ENCODE results near the gene KCNIP4. TPM values are rescaled to one million over a fixed set of nuclear protein-coding genes. Genes with fewer than 3 reads are reported as not detected.

The KCNIP4 gene
- total and polyA plus RNA-seq, 2 donors (not counting 3 experiments of a cell fraction or from before 2014, with no cell fraction given), result not detected

DNA sequence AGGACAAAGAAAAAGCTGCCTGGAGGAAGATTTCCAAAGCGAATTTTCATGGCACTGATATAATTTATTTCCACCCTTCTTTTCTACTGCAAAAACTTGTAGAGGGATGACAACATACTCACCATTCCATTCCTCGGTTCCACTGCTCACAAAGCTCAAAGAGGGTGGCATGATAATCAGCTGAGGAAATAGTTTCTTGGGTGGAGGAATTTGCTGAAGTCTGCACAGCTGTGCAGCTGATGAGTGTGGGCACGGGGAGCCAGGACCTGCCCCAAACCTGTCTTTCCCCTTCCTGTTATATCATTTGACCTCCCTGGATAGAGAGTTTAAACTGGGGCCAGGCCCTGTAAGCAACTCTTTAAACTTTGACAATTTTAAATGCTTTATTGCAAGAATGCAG lies 1087.7 kb downstream of the KCNIP4 start:
- no peaks in the 10 kb centered on the region for H3K36me3 ChIP-seq (ENCODE audit: control insufficient read depth in 2 of 2, extremely low read depth in 1 of 2, insufficient read depth in 2 of 2, low read length in 2 of 2)
- BruUV-seq (replicated peaks), result no TSS peak
- CTCF ChIA-PET, result no interaction called here
- no peaks in the 10 kb centered on the region for H3K9me1 ChIP-seq (replicated peaks; ENCODE audit: control insufficient read depth, extremely low read depth, insufficient read depth, low read length)
- H3K27me3 ChIP-seq (ENCODE audit: control insufficient read depth in 2 of 2, insufficient read depth in 2 of 2, low read length in 2 of 2), result no peaks in the 10 kb centered on the region
- intact Hi-C loops (cut with micrococcal nuclease) (no loop called here), dilution Hi-C loops (cut with MboI; ENCODE audit: extremely low pct_ligation_motif_present, low sequenced_read_pairs) (no loop called here)
- H2AFZ ChIP-seq (ENCODE audit: low read depth, low read length), result no peak overlapping the region
- no peaks in the 10 kb centered on the region for H3K9me3 ChIP-seq (replicated peaks; ENCODE audit: control insufficient read depth, insufficient read depth, low read length)
- peaks cover 7% of the 10 kb centered on the region for H3K4me1 ChIP-seq (ENCODE audit: control insufficient read depth, extremely low read depth, insufficient read depth, low read length)
- H4K20me1 ChIP-seq (replicated peaks; ENCODE audit: control insufficient read depth, extremely low read depth, insufficient read depth, low read length), result no peaks in the 10 kb centered on the region
- FAIRE-seq (no peak), DNase-seq (ENCODE audit: low read depth, low spot score) (no peak)
- no peak overlapping the region for H3K4me2 ChIP-seq (ENCODE audit: insufficient read depth, low read length)
- no peak overlapping the region for H3K9ac ChIP-seq (replicated peaks; ENCODE audit: extremely low read depth, insufficient read depth, low read length)
- no peak for TF ChIP-seq JUN (IDR thresholded peaks at IDR 0.05; ENCODE audit: borderline replicate concordance, insufficient read depth, insufficient read length, low read depth)
- no peak overlapping the region for H3K4me3 ChIP-seq (replicated peaks in 1 of 3; ENCODE audit: insufficient read depth in 1 of 3, low read depth in 1 of 3, low read length in 3 of 3)
- POLR2A ChIA-PET, result no interaction called here
- H3K79me2 ChIP-seq (ENCODE audit: control insufficient read depth, insufficient read depth, low read length), result no peaks in the 10 kb centered on the region
- H3K27ac ChIP-seq (ENCODE audit: insufficient read depth, low read depth, low read length), result no peak overlapping the region

DNA sequence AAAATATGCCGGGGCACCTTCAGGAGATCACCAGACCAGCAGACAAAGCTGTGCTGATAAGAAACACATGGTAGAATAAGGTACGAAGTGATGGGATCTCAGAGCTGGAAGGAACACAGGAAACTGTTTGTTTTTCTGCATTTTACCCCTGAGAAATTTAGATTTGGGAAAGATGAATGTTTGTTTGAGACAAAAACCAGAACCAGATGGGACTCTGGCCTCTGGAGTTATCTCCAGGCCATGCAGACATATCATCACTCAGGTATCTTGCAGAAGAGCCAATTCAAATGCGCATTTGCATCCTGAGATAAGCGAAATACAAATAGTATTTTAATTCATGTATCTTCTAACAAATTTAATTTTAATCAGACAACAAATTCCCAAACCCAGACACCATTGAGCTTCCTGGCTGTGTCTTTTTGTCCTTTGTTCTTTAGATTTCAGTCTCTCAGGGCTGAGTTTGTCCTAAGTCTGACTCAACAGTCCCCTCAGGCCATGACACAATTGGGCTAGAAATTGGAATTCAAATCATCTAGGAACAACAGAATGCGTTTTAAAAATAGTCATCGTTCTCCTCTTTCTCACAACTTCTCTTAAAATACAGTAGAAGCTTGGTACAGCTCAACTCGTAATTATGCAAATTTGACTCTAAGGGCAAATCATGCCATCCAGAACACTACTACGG lies 1089.3 kb downstream of the KCNIP4 start:
- no peaks in the 10 kb centered on the region for H3K36me3 ChIP-seq (ENCODE audit: control insufficient read depth in 2 of 2, extremely low read depth in 1 of 2, insufficient read depth in 2 of 2, low read length in 2 of 2)
- BruUV-seq (replicated peaks), result no TSS peak
- no peaks in the 10 kb centered on the region for H3K79me2 ChIP-seq (ENCODE audit: control insufficient read depth, insufficient read depth, low read length)
- dilution Hi-C loops (cut with MboI; ENCODE audit: extremely low pct_ligation_motif_present, low sequenced_read_pairs), result no loop called here
- H3K27me3 ChIP-seq (ENCODE audit: control insufficient read depth in 2 of 2, insufficient read depth in 2 of 2, low read length in 2 of 2), result no peaks in the 10 kb centered on the region
- no peaks in the 10 kb centered on the region for H3K9me1 ChIP-seq (replicated peaks; ENCODE audit: control insufficient read depth, extremely low read depth, insufficient read depth, low read length)
- DNase-seq (ENCODE audit: low read depth, low spot score) (no peak), FAIRE-seq (no peak)
- H3K4me3 ChIP-seq (replicated peaks in 1 of 3; ENCODE audit: insufficient read depth in 1 of 3, low read depth in 1 of 3, low read length in 3 of 3), result no peak overlapping the region
- H3K9me3 ChIP-seq (replicated peaks; ENCODE audit: control insufficient read depth, insufficient read depth, low read length), result no peaks in the 10 kb centered on the region
- H3K4me2 ChIP-seq (ENCODE audit: insufficient read depth, low read length), result no peak overlapping the region
- H2AFZ ChIP-seq (ENCODE audit: low read depth, low read length), result no peak overlapping the region
- ChIA-PET POLR2A (no interaction called here), CTCF (interaction anchor here (0.9 to 1.2 kb wide), 2 partner anchors 13 to 86 kb away, joined by 3 to 4 read pairs; no protein-coding TSS in a partner anchor)
- intact Hi-C loops (cut with micrococcal nuclease), result no loop called here
- peaks cover 7% of the 10 kb centered on the region for H3K4me1 ChIP-seq (ENCODE audit: control insufficient read depth, extremely low read depth, insufficient read depth, low read length)
- no peak overlapping the region for H3K9ac ChIP-seq (replicated peaks; ENCODE audit: extremely low read depth, insufficient read depth, low read length)
- H3K27ac ChIP-seq (ENCODE audit: insufficient read depth, low read depth, low read length), result no peak overlapping the region
- no peaks in the 10 kb centered on the region for H4K20me1 ChIP-seq (replicated peaks; ENCODE audit: control insufficient read depth, extremely low read depth, insufficient read depth, low read length)
- TF ChIP-seq, protein P1, sequence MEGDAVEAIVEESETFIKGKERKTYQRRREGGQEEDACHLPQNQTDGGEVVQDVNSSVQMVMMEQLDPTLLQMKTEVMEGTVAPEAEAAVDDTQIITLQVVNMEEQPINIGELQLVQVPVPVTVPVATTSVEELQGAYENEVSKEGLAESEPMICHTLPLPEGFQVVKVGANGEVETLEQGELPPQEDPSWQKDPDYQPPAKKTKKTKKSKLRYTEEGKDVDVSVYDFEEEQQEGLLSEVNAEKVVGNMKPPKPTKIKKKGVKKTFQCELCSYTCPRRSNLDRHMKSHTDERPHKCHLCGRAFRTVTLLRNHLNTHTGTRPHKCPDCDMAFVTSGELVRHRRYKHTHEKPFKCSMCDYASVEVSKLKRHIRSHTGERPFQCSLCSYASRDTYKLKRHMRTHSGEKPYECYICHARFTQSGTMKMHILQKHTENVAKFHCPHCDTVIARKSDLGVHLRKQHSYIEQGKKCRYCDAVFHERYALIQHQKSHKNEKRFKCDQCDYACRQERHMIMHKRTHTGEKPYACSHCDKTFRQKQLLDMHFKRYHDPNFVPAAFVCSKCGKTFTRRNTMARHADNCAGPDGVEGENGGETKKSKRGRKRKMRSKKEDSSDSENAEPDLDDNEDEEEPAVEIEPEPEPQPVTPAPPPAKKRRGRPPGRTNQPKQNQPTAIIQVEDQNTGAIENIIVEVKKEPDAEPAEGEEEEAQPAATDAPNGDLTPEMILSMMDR (IDR thresholded peaks at IDR 0.05; ENCODE audit: extremely low read depth in 1 of 2, insufficient read depth in 1 of 2, low read depth in 1 of 2, low read length in 2 of 2), result no peak
- TF ChIP-seq JUN (IDR thresholded peaks at IDR 0.05; ENCODE audit: borderline replicate concordance, insufficient read depth, insufficient read length, low read depth), result no peak
- no peak for TF ChIP-seq FOS (IDR thresholded peaks at IDR 0.05; ENCODE audit: borderline replicate concordance, insufficient read depth, low read length)
- no peak for TF ChIP-seq GATA2 (IDR thresholded peaks at IDR 0.05; ENCODE audit: insufficient read depth, insufficient read length, low read depth, low read length)
- TF ChIP-seq, protein P2, sequence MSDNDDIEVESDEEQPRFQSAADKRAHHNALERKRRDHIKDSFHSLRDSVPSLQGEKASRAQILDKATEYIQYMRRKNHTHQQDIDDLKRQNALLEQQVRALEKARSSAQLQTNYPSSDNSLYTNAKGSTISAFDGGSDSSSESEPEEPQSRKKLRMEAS (IDR thresholded peaks at IDR 0.05; ENCODE audit: insufficient read depth, insufficient read length), result no peak
- TF ChIP-seq POLR2A (IDR thresholded peaks at IDR 0.05; ENCODE audit: low read depth, low read length), result no peak
- TF ChIP-seq EZH2 (IDR thresholded peaks at IDR 0.05; ENCODE audit: borderline replicate concordance, low read depth, low read length, severe bottlenecking), result no peak
- TF ChIP-seq MYC (IDR thresholded peaks at IDR 0.05; ENCODE audit: low read depth, low read length), result no peak
- TF ChIP-seq POLR2AphosphoS5 (IDR thresholded peaks at IDR 0.05; ENCODE audit: insufficient read depth, low read depth, low read length), result no peak

All from endothelial cell of umbilical vein (primary cell).